Prostate gland (tissue), 2 donors: ENCODE data around the gene GNG2. TPM values are rescaled to one million over a fixed set of nuclear protein-coding genes. Genes with fewer than 3 reads are reported as not detected.

Experiments used
- DNase-seq: peaks from one replicate; pipeline ENCODE4 v3.0.0-alpha.2; 2019; ENCODE audit warnings: low spot score
- H3K27ac ChIP-seq, 2 donors: fragments of 200-600 bp; sonication (generic); 2 replicates each; pipeline ENCODE4 v1.5.1; 2017 to 2019
- H3K27me3 ChIP-seq: fragments of 200-600 bp; sonication (generic); replicated peaks from 2 replicates; pipeline ENCODE4 v1.5.1; 2019; ENCODE audit not compliant: insufficient read depth
- H3K36me3 ChIP-seq, 2 donors: fragments of 200-600 bp; sonication (generic); 1 replicate in 1 of 2; 2 replicates in 1 of 2; pipeline versions ENCODE4 v1.5.1 to v1.8.1; 2017 to 2019
- H3K4me1 ChIP-seq: fragments of 200-600 bp; sonication (generic); replicated peaks from 2 replicates; pipeline ENCODE4 v1.5.1; 2019
- H3K4me3 ChIP-seq, 2 donors: fragments of 200-600 bp; sonication (generic); 2 replicates each; pipeline ENCODE4 v1.5.1; 2017 to 2019
- H3K9me3 ChIP-seq: fragments of 200-600 bp; sonication (generic); 2 replicates; pipeline ENCODE4 v1.5.1; 2017
- POLR2A ChIP-seq: fragments of 450-650 bp; IDR thresholded peaks from one replicate; pipeline ENCODE4 v1.6.1; 2016; ENCODE audit warnings: antibody characterized with exemption, mild to moderate bottlenecking
- POLR2AphosphoS5 ChIP-seq: sonication (generic); formaldehyde crosslinking; IDR thresholded peaks from one replicate; pipeline ENCODE4 v1.6.1; 2017; ENCODE audit warnings: antibody characterized with exemption
- WGBS: methylation state at CpG from one replicate; pipeline ENCODE4 v1.1.5; 2018; 5-methylcytosine and 5-hydroxymethylcytosine counted together
- intact Hi-C: fragments of 100-400 bp; cut with DNase I; formaldehyde crosslinking; loops from one replicate; pipeline ENCODE4 v1.14.2; 2022
- total RNA-seq, 2 donors: library from RNA; depleted of rRNA; stranded (reverse); fragments of >200 nt; gene quantifications; one replicate each; pipeline ENCODE4 v1.1.0, GENCODE V29; 2016
- TF ChIP-seq, protein P1 (sequence below), 4 experiments: fragments of 200-600 bp in 2 of 4; fragments of 450-650 bp in 2 of 4; sonication (generic) in 2 of 4; IDR thresholded peaks; 1 replicate in 3 of 4; 2 replicates in 1 of 4; pipeline ENCODE4 v1.5.1; 2016 to 2019; ENCODE audit warnings: antibody characterized with exemption in 4 of 4, mild to moderate bottlenecking in 2 of 4, moderate library complexity in 2 of 4

Gene GNG2
- total RNA-seq, 2 donors from 2014 or later: 2.7 to 120 TPM

DNA sequence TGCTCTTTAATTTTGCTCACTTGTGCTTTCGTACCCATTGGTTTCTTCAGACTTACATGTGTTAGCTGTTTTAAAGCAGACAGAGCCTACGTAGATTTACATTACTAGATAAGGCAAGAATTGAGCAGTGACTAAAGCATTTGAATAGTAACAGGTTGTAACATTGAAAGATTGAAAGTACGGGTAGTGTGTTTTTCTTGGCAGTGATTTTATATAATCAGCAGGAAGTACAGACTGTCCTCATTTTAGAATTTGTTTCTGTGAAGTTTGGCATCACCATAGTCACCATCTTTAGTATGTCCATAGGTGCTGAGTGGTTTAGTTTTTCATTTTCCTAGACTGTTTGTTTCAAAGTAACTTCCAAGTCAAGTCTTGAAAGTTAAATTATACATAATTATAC lies 142.9 kb downstream of the GNG2 start:
- DNase-seq: no peak
- TF ChIP-seq POLR2A (no peak), POLR2AphosphoS5 (peak; percentile 86)
- TF ChIP-seq, protein P1, sequence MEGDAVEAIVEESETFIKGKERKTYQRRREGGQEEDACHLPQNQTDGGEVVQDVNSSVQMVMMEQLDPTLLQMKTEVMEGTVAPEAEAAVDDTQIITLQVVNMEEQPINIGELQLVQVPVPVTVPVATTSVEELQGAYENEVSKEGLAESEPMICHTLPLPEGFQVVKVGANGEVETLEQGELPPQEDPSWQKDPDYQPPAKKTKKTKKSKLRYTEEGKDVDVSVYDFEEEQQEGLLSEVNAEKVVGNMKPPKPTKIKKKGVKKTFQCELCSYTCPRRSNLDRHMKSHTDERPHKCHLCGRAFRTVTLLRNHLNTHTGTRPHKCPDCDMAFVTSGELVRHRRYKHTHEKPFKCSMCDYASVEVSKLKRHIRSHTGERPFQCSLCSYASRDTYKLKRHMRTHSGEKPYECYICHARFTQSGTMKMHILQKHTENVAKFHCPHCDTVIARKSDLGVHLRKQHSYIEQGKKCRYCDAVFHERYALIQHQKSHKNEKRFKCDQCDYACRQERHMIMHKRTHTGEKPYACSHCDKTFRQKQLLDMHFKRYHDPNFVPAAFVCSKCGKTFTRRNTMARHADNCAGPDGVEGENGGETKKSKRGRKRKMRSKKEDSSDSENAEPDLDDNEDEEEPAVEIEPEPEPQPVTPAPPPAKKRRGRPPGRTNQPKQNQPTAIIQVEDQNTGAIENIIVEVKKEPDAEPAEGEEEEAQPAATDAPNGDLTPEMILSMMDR (IDR thresholded peaks at IDR 0.05): no peak
- intact Hi-C loops: no loop called here
- Histone ChIP-seq H3K9me3 (no peaks in the 10 kb centered on the region), H3K4me3 (no peak overlapping the region), H3K36me3 (no peaks in the 10 kb centered on the region), H3K4me1 (no peaks in the 10 kb centered on the region), H3K27ac (peak overlapping the region; percentile 72 to 84), H3K27me3 (no peaks in the 10 kb centered on the region)
- WGBS: 22% methylated on average over 3 of the region's 3 CpGs

DNA sequence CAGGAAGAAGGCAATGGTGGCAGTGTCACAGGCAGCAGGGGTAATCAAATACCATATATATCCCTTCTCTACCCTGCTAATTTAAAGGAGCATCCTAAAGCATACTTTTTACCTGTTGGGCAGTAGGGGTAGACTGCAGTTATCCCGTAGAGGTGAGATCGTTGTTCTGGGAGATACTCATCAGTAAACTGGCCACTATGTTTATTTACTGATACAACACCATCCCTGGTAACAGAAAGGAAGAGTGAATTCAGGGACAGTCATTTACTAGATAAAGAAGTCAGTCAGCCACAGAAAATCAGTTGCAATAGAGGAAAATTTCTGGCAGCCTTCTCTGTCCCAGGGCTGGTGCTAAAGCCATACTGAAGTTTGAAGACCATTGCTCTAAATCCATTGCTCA lies 145.2 kb downstream of the GNG2 start:
- TF ChIP-seq POLR2A: no peak
- TF ChIP-seq, protein P1 (IDR thresholded peaks at IDR 0.05): no peak
- peak; percentile 4 for TF ChIP-seq POLR2AphosphoS5
- DNase-seq: no peak
- no peaks in the 10 kb centered on the region for H3K4me1 ChIP-seq
- no peak overlapping the region for H3K4me3 ChIP-seq
- no peaks in the 10 kb centered on the region for H3K27me3 ChIP-seq
- no peaks in the 10 kb centered on the region for H3K9me3 ChIP-seq
- WGBS: 54% methylated on average over 2 of the region's 2 CpGs
- no peaks in the 10 kb centered on the region for H3K36me3 ChIP-seq
- intact Hi-C loops: no loop called here
- H3K27ac ChIP-seq: peak overlapping the region in 1 of 2 donors; percentile 37

DNA sequence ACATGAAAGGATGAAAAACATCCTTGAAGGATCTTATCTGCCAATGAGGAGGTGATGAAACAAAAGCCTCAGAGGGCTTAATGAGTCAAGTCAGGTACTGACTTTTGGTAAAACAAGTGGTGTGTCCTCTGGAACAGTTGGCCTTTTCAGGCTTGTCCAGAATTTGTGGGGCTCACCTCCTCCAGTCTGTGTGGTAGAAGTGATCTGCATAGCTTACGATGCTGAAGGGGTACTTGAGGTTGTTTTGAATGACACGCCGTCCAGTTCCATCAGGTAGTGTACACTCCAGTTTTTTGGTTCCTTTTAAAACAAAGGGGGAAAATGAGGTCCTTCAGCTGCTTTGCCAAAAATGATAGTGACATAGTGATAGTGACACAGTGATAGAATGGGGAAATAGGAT lies 145.9 kb downstream of the GNG2 start:
- Histone ChIP-seq H3K36me3 (peaks cover 0 to 5% of the 10 kb centered on the region in 2 donors), H3K27me3 (no peaks in the 10 kb centered on the region), H3K4me1 (no peaks in the 10 kb centered on the region), H3K9me3 (no peaks in the 10 kb centered on the region), H3K4me3 (no peak overlapping the region), H3K27ac (peak overlapping the region in 1 of 2 donors; percentile 37)
- WGBS: 95% methylated on average over 3 of the region's 3 CpGs
- no peak for TF ChIP-seq POLR2A
- no peak for TF ChIP-seq POLR2AphosphoS5
- TF ChIP-seq, protein P1 (IDR thresholded peaks at IDR 0.05): no peak
- no peak for DNase-seq
- intact Hi-C loops: no loop called here

DNA sequence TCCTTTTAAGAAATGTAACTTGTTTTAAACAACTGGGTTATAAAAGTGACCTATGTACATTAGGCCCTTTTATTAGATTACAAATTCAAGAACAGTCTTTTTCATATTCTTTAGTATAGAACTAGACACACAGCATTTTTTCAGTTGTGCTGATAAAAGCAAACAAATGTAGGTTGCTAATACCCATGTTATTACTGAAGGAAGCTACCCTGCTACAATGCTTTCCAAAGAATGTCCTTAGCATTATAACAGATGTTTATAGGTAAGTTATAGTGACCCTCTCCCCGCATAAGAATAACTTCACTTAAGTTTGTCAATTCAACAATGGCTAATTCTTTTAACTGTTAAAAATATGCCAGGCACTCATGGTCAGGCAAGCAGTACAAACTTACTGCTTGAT lies 146.8 kb downstream of the GNG2 start:
- intact Hi-C loops: no loop called here
- Histone ChIP-seq H3K4me3 (no peak overlapping the region), H3K27me3 (no peaks in the 10 kb centered on the region), H3K27ac (peak overlapping the region in 1 of 2 donors; percentile 37), H3K9me3 (no peaks in the 10 kb centered on the region), H3K4me1 (no peaks in the 10 kb centered on the region), H3K36me3 (peaks cover 0 to 6% of the 10 kb centered on the region in 2 donors)
- no peak for DNase-seq
- TF ChIP-seq POLR2A (no peak), POLR2AphosphoS5 (no peak)
- TF ChIP-seq, protein P1 (IDR thresholded peaks at IDR 0.05): no peak
- whole genome bisulfite sequencing: 88% methylated on average over 1 of the region's 1 CpG

DNA sequence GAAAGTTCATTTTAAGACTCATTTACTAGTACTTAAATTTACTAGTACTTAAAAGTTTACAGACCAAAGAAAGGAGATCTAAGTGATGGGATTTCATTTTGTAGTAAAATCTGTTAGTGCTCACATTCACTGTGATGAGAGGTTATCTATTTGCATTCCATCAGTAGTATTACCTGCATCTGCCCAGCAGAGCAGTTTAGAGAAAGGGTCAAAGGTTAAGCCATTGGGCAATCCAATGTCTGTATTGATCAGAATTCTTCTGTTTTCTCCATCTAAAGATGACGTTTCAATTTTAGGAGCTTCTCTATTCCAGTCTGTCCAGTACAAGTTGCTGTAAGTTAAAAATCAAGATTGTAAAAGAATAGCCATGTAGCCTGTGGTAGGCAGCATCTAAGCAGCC lies 147.2 kb downstream of the GNG2 start:
- Histone ChIP-seq H3K27ac (no peak overlapping the region), H3K9me3 (no peaks in the 10 kb centered on the region), H3K4me3 (no peak overlapping the region), H3K36me3 (peaks cover 0 to 6% of the 10 kb centered on the region in 2 donors), H3K27me3 (no peaks in the 10 kb centered on the region), H3K4me1 (no peaks in the 10 kb centered on the region)
- intact Hi-C loops: no loop called here
- WGBS: 76% methylated on average over 1 of the region's 1 CpG
- no peak for TF ChIP-seq POLR2A
- TF ChIP-seq, protein P1 (IDR thresholded peaks at IDR 0.05): no peak
- DNase-seq: no peak
